HG03342 (cell line): Measurements from ENCODE around the gene BIRC3.
"Not testable (repeated sequence)": the region's sequence is repeated elsewhere in the genome, so short reads cannot be mapped to it uniquely, and the experiment has no call there.

Experiments
- ATAC-seq: cut with Tn5 transposase; IDR thresholded peaks from one replicate; pipeline ENCODE4 v1.9.1; 2021; ENCODE audit warnings: mild to moderate bottlenecking, moderate library complexity; ENCODE audit not compliant: unreplicated experiment

Gene BIRC3

GRCh38 chr11:102322560-102322959 lies 5.3 kb downstream of the BIRC3 start:
- ATAC-seq: no peak

- ATAC-seq: no peak
These were observed 6.4 kb downstream of the BIRC3 start for GRCh38 chr11:102323542-102324251.

- ATAC-seq: no peak
These were observed 7.8 kb downstream of the BIRC3 start for GRCh38 chr11:102325088-102325487.

GRCh38 chr11:102328748-102329147 lies 11.5 kb downstream of the BIRC3 start:
- ATAC-seq: no peak

DNA sequence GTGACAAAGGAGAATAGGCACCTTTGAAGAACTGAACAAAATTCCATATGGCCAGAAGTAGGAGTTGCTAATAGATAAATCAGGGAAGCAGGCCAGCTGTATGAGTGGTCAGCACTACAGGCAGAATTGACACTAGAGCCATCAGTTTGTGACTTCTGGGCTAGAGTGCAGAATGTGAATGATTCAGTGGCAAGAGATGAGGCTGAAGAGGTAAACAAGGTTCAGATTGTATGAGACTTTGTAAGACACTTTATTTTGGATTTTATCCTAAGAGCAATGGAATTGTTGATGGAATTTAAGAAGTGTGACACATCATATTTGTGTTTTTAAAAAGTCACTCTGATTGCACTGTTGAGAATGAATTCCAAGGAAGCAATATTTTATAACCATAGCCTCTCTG lies 12.9 kb downstream of the BIRC3 start:
- no peak for ATAC-seq

DNA sequence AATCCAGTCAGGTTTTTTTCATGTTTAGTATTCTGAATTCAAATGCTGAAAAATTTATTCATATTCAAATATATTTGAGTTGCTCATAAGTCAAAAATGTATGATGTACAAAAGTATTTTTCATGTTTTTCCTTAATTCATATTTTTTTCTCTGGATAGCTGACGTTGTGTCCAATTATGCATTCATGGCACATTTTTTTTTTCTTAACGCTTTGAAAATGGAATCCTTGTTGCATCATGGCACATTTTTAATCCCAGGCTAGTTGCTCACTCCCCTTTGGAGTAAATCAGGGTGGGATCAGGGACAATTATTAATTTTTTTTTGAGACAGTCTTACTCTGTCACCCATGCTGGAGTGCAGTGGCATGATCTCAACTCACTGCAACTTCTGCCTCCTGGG lies 14.1 kb downstream of the BIRC3 start:
- ATAC-seq: no peak

DNA sequence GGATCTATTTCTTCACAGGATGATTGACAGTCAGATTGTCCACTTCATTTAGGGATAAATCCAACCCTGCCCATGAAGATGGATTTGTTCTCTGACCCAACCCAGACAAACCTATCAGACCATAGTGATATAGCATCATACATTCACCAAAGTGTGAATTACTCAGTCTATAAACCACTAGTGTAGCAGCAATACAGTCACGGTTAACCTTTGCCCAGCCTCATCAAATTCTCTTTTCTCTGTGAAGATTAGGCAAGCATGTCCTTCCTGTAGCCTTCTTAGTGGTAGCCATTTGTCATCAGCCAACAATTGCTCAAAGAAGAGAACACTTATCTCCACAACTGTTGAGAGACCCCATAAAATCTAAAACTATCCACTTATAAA lies 15.3 kb downstream of the BIRC3 start:
- no peak for ATAC-seq

- ATAC-seq: no peak
These were observed 21.3 kb downstream of the BIRC3 start for GRCh38 chr11:102338479-102339010.

DNA sequence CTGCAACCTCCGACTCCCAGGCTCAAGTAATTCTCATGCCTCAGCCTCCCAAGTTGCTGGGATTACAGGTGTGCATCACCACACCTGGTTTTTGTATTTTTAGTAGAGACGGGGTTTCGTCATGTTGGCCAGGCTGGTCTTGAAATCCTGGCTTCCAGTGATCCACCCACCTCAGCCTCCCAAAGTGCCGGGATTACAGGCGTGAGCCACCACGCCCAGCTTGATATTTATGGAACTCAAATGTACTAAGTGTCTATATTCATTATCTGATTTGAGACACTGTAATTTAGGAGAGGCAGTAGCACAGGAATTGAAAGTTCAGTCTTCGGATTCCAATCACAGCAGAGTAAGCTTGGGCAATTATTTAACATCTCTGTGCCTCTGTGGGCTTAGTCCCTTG lies 24.0 kb downstream of the BIRC3 start:
- not testable (repeated sequence) for ATAC-seq

- ATAC-seq: peak; percentile 49
These were observed 24.6 kb downstream of the BIRC3 start for GRCh38 chr11:102341844-102342318.

DNA sequence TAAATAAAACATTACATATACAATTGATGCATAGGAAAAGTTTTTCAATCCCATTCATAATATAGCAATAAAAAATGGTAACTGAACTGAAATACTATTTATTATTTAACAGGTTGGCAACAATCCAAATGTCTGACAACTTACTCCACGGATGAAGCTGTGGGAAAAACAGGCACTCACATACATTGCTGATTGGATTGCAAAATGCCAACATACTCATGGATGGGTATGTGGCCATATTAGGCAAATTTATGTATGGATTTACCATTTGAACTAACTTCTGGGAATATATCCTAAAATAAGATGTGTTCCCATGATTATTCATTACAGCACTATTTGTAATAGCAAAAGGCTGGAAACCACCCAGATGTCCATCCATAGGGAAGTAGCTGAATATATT lies 26.5 kb downstream of the BIRC3 start:
- ATAC-seq: no peak

DNA sequence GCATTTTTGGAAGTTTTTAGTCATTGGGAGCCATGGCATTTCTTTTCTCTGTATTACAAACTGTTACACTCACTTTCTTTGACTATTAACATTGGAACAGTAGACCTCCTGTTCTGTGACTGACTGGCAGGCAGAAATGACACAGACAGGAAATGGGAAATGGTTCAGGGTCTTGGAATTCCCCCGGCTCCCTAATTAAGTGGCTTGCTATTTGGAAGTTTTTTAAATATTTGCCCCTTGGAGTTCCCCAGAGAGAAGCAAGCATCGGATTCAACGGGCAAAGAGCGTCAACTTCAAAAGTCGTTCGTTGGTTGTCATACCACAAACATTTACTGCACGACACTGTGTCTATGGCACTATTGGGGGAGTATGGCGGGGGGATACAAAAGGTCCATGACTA lies 28.6 kb downstream of the BIRC3 start:
- no peak for ATAC-seq

- ATAC-seq: no peak
These were observed 29.1 kb downstream of the BIRC3 start for GRCh38 chr11:102346456-102346747.

DNA sequence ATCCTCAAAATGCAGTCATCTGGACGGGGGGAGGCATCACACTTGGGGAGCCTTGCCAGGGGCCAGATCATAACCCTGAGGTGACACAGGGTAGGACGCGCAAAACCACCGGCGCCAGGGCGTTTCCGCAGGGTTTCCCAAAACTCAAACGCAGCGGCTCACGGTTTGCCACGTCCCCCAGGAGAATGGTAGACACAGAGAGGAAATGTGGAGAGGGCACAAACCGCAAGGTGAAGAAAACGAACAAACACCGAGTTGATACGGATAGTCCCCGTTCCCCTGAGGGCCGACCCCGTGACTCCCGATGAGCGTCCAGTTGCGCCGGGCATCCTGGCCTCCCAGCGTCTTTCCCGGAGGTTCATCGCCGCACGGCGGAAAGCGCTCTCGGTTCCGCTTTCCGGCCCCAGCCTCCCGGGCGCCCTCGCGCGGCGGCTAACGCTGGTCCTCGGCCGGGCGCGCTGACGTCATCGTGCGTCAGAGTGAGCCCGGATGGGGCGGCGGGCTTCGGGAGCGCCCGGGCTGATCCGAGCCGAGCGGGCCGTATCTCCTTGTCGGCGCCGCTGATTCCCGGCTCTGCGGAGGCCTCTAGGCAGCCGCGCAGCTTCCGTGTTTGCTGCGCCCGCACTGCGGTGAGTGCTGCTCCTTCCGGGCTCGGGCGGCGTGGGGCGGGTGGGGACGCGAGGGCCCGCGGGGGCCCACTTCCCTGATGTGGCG lies 29.6 kb downstream of the BIRC3 start, which contains the start of gene BIRC2:
TSS of gene BIRC2 (plus strand) at position 467 of the 714 bp plus-strand sequence. CDS start 2,641 bp downstream, outside the sequence.
- peak; percentile 89 for ATAC-seq

GRCh38 chr11:102347462-102348370 lies 30.4 kb downstream of the BIRC3 start:
- ATAC-seq: peak; percentile 7

- ATAC-seq: no peak
These were observed 39.8 kb downstream of the BIRC3 start for GRCh38 chr11:102357116-102357515.

DNA sequence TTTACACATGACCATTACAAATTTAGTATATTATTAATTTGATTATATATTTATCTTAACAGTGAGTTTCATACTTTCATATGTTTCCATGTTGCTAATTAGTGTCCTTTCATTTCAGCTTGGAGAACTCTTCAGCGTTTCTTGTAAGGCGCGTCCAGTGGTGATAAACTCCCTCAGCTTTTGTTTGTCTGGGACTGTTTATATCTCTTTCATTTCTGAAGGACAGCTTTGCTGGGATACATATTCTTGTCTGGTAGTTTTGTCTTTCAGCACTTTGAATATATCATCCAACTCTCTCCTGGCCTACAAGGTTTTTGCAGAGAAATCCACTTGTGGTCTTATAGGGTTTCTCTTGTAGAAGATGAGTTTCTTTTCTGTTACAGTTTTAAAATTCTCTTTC lies 42.1 kb downstream of the BIRC3 start:
- no peak for ATAC-seq

DNA sequence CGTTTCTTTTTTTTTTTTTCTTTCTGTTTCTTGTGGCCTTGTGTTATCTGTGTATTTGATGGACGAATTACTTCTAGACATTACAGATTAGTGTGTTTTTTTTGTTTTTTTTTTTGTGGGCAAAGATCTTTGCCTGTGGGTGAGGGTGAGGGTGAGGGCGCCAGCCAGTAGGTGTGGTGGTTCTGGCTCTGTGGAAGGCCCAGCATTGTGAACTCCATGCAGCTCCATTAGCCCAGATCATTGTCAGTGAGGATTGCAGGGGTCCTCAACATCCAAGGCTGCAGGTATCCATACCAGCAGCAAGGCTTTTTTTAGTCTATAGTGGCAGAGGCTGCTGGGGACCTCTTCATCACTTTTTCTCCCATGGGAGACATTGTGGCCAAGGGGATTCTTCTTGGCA lies 43.4 kb downstream of the BIRC3 start:
- ATAC-seq: no peak

DNA sequence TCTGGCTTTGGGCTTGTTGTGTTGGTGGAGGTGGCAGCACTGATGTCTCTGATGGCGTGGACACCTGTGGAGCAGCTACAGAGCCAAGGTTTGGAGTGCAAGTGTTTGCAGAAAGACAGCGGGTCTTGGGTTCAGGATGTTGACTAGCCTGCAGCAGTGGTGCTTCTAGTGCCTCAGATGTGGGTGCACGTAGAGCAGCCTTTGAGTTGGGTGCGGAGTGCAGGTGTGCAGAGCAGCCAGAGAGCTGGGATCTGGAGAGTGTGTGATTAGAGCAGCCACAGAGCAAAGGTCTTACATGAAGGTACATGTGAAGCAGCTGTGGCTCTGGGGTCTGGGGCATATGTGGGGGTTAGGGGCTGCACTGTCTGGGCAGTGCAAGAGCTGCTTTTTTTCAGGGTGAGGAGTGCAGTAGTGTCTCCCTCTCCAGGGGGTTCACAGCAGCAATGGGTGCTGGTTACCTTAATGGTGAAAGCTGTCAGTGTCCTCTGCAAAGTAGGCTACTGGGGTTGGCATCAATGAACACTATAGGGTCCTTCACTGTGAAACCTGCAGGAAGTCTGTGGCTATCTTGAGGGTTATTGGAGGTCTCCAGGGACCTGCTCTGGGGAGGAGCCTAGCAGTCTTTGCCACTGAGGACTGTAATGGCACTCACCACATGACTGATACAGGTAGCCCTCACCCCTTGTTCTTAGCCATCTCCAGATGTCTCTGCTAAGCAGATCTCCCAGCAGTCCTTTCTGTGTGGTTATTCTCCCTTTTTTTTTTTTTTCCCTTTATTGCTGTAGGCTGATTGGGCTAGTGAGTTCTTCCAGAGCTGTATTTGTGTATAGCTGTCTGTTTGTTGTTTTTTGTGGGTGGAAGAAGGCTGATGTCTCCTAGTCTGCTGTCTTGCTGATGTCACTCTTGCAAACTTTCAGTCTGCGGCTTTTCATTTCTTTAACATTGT lies 44.1 kb downstream of the BIRC3 start:
- peak; percentile 87 for ATAC-seq

GRCh38 chr11:102364991-102365390 lies 47.7 kb downstream of the BIRC3 start:
- ATAC-seq: no peak
